Body of pancreas (tissue), 4 donors: Measurements from ENCODE around the gene SEPTIN5. TPM values are rescaled to one million over a fixed set of nuclear protein-coding genes. Genes with fewer than 3 reads are reported as not detected.
"Not testable (repeated sequence)": the region's sequence is repeated elsewhere in the genome, so short reads cannot be mapped to it uniquely, and the experiment has no call there.

Source experiments
- ATAC-seq: fragments of 150-250 bp; one replicate; pipeline ENCODE4 v1.9.1; 2016
- DNase-seq, 4 donors: peaks; one replicate each; pipeline ENCODE4 v3.0.0-alpha.2; 2019
- H3K27ac ChIP-seq, 4 donors: fragments of 200-600 bp; sonication (generic); 1 replicate in 3 of 4; 2 replicates in 1 of 4; pipeline versions ENCODE4 v1.5.1 to v1.6.1; 2016 to 2019; ENCODE audit warnings: mild to moderate bottlenecking in 1 of 4, mixed read lengths in 1 of 4, moderate library complexity in 1 of 4
- H3K27me3 ChIP-seq, 2 donors: fragments of 200-600 bp; sonication (generic); one replicate each; pipeline ENCODE4 v1.6.0; 2016; ENCODE audit warnings: mild to moderate bottlenecking in 1 of 2
- H3K36me3 ChIP-seq, 2 donors: fragments of 200-600 bp; sonication (generic); replicated peaks in 1 of 2; 2 replicates each; pipeline ENCODE4 v1.5.1; 2016; ENCODE audit warnings: low read depth in 2 of 2; ENCODE audit not compliant: insufficient read depth in 1 of 2
- H3K4me1 ChIP-seq: fragments of 200-600 bp; sonication (generic); one replicate; pipeline ENCODE4 v1.6.0; 2016
- H3K4me3 ChIP-seq, 2 donors: fragments of 200-600 bp; sonication (generic); 1 replicate in 1 of 2; 2 replicates in 1 of 2; pipeline ENCODE4 v1.5.1; 2016 to 2019
- H3K9me3 ChIP-seq, 3 donors: fragments of 200-600 bp; sonication (generic); 1 replicate in 2 of 3; 2 replicates in 1 of 3; pipeline ENCODE4 v1.5.1; 2016
- CTCF ChIP-seq, 7 experiments: fragments of 450-650 bp in 4 of 7; fragments of 200-600 bp in 3 of 7; sonication (generic) in 3 of 7; IDR thresholded peaks; one replicate each; pipeline ENCODE4 v1.5.1; 2016 to 2019; ENCODE audit warnings: antibody characterized with exemption in 7 of 7
- POLR2A ChIP-seq, 3 donors: fragments of 450-650 bp; IDR thresholded peaks; one replicate each; pipeline ENCODE4 v1.6.1; 2016; ENCODE audit warnings: antibody characterized with exemption in 3 of 3, mild to moderate bottlenecking in 2 of 3
- WGBS, 2 donors: methylation state at CpG; one replicate each; pipeline ENCODE4 v1.1.5; 2017; 5-methylcytosine and 5-hydroxymethylcytosine counted together
- intact Hi-C: fragments of 100-400 bp; cut with DNase I; formaldehyde crosslinking; loops from one replicate; pipeline ENCODE4 v1.15.1; 2023
- total RNA-seq, 2 donors: library from RNA; depleted of rRNA; stranded (reverse); fragments of >200 nt; gene quantifications; one replicate each; pipeline ENCODE4 v1.1.0, GENCODE V29; 2016

SEPTIN5 gene
- total RNA-seq, 2 donors from 2014 or later = 15.0 to 15.2 TPM

GRCh38 chr22:19675428-19675827, 38.9 kb upstream of the SEPTIN5 start:
- no peak for DNase-seq
- no peaks in the 10 kb centered on the region for H3K36me3 ChIP-seq
- H3K4me3 ChIP-seq = no peak overlapping the region
- H3K27ac ChIP-seq = no peak overlapping the region
- no peak for ATAC-seq
- intact Hi-C loops = no loop called here
- 75 to 76% methylated on average over 7 of the region's 7 CpGs for WGBS, 2 donors
- H3K4me1 ChIP-seq = no peaks in the 10 kb centered on the region
- no peaks in the 10 kb centered on the region for H3K27me3 ChIP-seq
- no peak for TF ChIP-seq POLR2A (IDR thresholded peaks at IDR 0.05)
- no peak for TF ChIP-seq CTCF (IDR thresholded peaks at IDR 0.05)
- H3K9me3 ChIP-seq = no peaks in the 10 kb centered on the region

GRCh38 chr22:19676437-19676836, 37.9 kb upstream of the SEPTIN5 start:
- H3K27me3 ChIP-seq, H3K27ac ChIP-seq, H3K4me3 ChIP-seq, H3K36me3 ChIP-seq, H3K4me1 ChIP-seq, ATAC-seq, intact Hi-C loops, DNase-seq, H3K9me3 ChIP-seq: not testable (repeated sequence)
- 53 to 58% methylated on average over 1 of the region's 1 CpG for WGBS, 2 donors

- 57 to 61% methylated on average over 8 to 11 of the region's 11 CpGs for WGBS, 2 donors
- Histone ChIP-seq H3K4me3 (no peak overlapping the region), H3K4me1 (no peaks in the 10 kb centered on the region), H3K36me3 (no peaks in the 10 kb centered on the region), H3K27ac (no peak overlapping the region), H3K9me3 (no peaks in the 10 kb centered on the region), H3K27me3 (no peaks in the 10 kb centered on the region)
- ATAC-seq (no peak), DNase-seq (no peak)
- intact Hi-C loops = no loop called here
- TF ChIP-seq CTCF (IDR thresholded peaks at IDR 0.05) (no peak), POLR2A (IDR thresholded peaks at IDR 0.05) (no peak)
Measured at GRCh38 chr22:19678949-19679521, 35.3 kb upstream of the SEPTIN5 start.

- no peak overlapping the region for H3K27ac ChIP-seq
- WGBS, 2 donors = 24 to 100% methylated on average over 1 to 14 of the region's 14 CpGs
- DNase-seq (peak; percentile 23 to 54 (median 42)), ATAC-seq (no peak)
- peak; percentile 46 to 71 (median 53) for TF ChIP-seq CTCF (IDR thresholded peaks at IDR 0.05)
- TF ChIP-seq POLR2A (IDR thresholded peaks at IDR 0.05) = no peak
- H3K4me3 ChIP-seq = no peak overlapping the region
- no peaks in the 10 kb centered on the region for H3K27me3 ChIP-seq
- no peaks in the 10 kb centered on the region for H3K9me3 ChIP-seq
- no peaks in the 10 kb centered on the region for H3K4me1 ChIP-seq
- H3K36me3 ChIP-seq = no peaks in the 10 kb centered on the region
- intact Hi-C loops = no loop called here
Measured at GRCh38 chr22:19679522-19680101, 34.7 kb upstream of the SEPTIN5 start.

GRCh38 chr22:19680287-19680881, 33.9 kb upstream of the SEPTIN5 start:
- TF ChIP-seq CTCF (IDR thresholded peaks at IDR 0.05) = no peak
- no peak for TF ChIP-seq POLR2A (IDR thresholded peaks at IDR 0.05)
- ATAC-seq = no peak
- H3K27me3 ChIP-seq = no peaks in the 10 kb centered on the region
- no peaks in the 10 kb centered on the region for H3K4me1 ChIP-seq
- H3K4me3 ChIP-seq = no peak overlapping the region
- no peak for DNase-seq
- intact Hi-C loops = no loop called here
- no peak overlapping the region for H3K27ac ChIP-seq
- H3K36me3 ChIP-seq = no peaks in the 10 kb centered on the region
- H3K9me3 ChIP-seq = no peaks in the 10 kb centered on the region
- 74 to 77% methylated on average over 6 to 16 of the region's 16 CpGs for WGBS, 2 donors
